HG03045 (cell line): ENCODE results near the gene BSN.

Experiments
- ATAC-seq: cut with Tn5 transposase; IDR thresholded peaks from one replicate; pipeline ENCODE4 v1.9.1; 2021; ENCODE audit warnings: mild to moderate bottlenecking, moderate library complexity; ENCODE audit not compliant: unreplicated experiment

The BSN gene, protein sequence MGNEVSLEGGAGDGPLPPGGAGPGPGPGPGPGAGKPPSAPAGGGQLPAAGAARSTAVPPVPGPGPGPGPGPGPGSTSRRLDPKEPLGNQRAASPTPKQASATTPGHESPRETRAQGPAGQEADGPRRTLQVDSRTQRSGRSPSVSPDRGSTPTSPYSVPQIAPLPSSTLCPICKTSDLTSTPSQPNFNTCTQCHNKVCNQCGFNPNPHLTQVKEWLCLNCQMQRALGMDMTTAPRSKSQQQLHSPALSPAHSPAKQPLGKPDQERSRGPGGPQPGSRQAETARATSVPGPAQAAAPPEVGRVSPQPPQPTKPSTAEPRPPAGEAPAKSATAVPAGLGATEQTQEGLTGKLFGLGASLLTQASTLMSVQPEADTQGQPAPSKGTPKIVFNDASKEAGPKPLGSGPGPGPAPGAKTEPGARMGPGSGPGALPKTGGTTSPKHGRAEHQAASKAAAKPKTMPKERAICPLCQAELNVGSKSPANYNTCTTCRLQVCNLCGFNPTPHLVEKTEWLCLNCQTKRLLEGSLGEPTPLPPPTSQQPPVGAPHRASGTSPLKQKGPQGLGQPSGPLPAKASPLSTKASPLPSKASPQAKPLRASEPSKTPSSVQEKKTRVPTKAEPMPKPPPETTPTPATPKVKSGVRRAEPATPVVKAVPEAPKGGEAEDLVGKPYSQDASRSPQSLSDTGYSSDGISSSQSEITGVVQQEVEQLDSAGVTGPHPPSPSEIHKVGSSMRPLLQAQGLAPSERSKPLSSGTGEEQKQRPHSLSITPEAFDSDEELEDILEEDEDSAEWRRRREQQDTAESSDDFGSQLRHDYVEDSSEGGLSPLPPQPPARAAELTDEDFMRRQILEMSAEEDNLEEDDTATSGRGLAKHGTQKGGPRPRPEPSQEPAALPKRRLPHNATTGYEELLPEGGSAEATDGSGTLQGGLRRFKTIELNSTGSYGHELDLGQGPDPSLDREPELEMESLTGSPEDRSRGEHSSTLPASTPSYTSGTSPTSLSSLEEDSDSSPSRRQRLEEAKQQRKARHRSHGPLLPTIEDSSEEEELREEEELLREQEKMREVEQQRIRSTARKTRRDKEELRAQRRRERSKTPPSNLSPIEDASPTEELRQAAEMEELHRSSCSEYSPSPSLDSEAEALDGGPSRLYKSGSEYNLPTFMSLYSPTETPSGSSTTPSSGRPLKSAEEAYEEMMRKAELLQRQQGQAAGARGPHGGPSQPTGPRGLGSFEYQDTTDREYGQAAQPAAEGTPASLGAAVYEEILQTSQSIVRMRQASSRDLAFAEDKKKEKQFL (N-terminal part only)

DNA sequence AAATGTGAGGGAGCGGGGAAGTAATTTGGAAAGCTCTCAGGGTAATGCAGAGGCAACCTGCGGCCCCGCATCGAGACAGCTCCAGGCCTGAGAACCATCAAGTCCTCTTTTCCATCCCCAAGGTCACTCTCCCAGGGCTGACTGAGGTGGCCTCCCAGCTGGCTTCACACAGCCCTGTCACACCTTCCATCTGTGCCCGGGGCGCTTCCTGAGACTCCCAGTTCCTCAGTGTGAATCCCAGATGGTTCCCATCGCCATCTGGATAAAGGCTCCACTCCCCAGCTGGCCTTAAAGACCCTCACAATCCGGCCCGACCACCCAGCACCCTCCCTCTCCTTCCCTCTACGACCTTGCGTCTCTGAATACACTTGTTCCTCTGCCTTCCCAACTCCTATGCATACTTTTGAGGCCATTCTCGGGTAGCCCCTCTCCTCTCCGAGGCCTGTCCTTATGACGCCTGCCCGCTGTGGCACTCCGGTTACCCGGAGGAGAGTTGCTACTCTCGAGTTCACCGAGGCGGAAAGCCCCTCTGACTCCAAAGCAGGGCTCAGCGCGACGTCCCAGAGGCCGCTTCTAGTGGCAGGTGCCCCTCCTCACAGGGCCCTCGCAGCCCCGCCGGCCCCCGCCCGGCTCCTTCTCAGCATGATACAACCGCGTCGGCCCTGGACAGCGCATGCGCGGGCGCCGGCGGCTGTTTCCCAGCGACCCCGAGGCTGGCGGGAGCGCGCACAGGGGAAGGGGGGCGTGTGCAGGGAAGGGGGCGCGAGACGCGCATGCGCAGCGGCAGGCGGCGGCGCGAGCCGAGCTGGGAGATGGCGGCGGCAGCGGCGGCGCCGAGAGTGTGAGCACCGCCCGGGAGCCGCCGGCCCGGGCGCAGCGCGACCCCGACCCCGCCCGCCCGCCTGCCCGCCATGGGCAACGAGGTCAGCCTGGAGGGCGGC, at the start of gene BSN:
TSS of gene BSN (plus strand) at position 786 of the 941 bp plus-strand sequence. CDS start at position 912, 126 bp downstream.
- peak; percentile 82 for ATAC-seq

GRCh38 chr3:49506906-49507305, 47.4 kb upstream of the BSN start:
- no peak for ATAC-seq

DNA sequence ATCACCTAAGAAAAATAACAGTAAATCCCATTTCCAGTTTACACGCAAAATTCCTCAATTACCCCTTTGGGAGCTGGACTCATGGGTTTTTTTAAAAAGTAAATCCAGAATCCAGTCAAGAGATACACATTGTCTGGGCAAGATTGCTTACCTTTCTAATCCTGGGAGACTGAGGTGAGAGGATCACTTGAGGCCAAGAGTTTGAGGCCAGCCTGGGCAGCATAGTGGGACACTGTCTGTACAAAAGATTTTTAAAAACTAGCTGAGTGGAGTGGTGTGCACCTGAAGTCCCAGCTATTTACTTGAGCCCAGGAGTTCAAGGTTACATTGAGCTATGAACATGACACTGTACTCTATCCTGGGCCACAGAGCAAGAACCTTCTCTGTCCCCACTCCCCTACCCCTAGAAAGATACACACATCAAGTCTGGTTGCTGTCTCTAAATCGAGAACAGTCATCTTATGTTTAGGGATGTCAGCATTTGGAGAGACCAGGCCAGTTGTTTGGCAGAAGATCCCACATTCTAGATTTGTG, 45.2 kb upstream of the BSN start:
- ATAC-seq, result no peak

DNA sequence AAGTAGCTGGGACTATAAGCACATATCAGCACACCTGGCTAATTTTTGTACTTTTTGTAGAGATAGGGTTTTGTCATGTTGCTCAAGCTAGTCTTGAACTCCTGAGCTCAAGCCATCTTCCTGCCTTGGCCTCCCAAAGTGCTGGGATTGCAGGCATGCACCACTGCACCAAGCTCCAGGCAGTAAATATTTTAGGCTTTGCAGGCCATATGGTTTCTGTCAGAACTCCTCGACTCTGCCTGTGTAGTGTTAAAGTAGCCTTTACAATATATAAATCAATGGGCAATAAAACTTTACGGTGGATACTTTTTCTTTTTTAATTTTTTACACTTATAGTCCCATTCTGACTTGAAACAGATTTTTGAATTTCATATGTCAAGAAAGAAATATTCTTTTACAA, 42.6 kb upstream of the BSN start:
- ATAC-seq, result no peak

- no peak for ATAC-seq
Measured at GRCh38 chr3:49512781-49513355, 41.4 kb upstream of the BSN start.

GRCh38 chr3:49513494-49514124, 40.7 kb upstream of the BSN start:
- no peak for ATAC-seq

- no peak for ATAC-seq
Measured at GRCh38 chr3:49518016-49518415, 36.3 kb upstream of the BSN start.

DNA sequence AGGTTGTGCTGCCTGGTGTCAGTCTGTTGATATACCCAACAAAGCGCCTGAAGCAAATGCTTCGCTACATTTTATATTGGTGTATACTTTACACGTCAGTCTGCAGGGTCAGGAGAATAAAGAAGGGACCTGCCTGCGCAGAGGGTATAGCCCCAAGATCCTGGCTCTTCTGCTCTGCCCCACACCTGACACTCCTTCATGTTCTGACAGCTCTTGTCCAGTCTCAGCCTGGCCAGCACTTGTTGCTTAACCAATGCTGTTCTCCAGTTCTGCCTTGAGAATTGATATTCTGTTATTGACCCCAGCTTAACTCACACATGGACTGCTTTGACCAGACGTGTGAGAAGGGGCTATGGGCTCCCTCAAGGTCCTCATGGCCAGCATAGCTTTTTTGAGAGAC, 35.8 kb upstream of the BSN start:
- no peak for ATAC-seq

- ATAC-seq, result no peak
Measured at GRCh38 chr3:49519296-49519695, 35.0 kb upstream of the BSN start.

DNA sequence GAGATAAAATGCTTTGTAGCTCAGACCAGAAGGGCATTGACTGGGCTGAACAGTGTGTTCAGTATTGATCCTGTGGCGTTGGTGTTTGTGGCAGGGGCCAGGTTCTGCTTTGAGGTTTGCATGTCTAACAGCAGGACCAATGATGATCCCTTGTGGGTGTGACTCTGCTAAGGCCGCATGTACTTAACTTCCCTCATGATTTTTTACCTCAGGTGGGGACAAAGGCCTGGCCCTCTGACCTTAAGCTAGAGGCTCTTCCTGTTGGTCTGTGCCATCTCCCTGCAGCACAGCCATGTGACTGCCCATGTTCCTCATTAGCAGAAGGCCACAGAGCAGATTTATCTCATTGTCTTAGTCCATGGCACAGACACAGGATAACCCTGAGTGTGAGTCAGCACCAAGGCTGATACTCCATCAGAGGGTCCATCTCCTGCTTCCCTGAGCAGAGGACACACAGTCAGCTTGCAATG, 34.3 kb upstream of the BSN start:
- ATAC-seq, result no peak

- ATAC-seq, result no peak
Measured at GRCh38 chr3:49523756-49524747, 30.2 kb upstream of the BSN start.

GRCh38 chr3:49529567-49529966, 24.7 kb upstream of the BSN start:
- ATAC-seq, result no peak

GRCh38 chr3:49530231-49530630, 24.0 kb upstream of the BSN start:
- ATAC-seq, result no peak

DNA sequence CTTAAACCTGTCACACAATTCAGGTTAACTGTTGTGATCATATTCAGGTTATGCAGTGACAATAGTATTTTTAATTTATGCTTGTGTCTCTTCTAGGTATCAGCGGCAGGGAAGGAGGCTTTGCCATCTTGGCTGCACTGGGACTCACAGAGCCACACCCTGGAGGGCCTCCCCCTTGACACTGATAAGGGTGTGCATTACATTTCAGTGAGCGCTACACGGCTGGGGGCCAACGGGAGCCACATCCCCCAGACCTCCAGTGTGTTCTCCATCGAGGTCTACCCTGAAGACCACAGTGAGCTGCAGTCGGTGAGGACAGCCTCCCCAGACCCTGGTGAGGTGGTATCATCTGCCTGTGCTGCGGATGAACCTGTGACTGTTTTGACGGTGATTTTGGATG, 23.6 kb upstream of the BSN start:
- ATAC-seq, result no peak

DNA sequence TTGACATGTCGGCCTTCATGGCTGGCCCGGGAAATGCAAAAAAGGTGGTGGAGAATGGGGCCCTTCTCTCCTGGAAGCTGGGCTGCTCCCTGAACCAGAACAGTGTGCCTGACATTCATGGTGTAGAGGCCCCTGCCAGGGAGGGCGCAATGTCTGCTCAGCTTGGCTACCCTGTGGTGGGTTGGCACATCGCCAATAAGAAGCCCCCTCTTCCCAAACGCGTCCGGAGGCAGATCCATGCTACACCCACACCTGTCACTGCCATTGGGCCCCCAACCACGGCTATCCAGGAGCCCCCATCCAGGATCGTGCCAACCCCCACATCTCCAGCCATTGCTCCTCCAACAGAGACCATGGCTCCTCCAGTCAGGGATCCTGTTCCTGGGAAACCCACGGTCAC, 23.1 kb upstream of the BSN start:
- no peak for ATAC-seq

DNA sequence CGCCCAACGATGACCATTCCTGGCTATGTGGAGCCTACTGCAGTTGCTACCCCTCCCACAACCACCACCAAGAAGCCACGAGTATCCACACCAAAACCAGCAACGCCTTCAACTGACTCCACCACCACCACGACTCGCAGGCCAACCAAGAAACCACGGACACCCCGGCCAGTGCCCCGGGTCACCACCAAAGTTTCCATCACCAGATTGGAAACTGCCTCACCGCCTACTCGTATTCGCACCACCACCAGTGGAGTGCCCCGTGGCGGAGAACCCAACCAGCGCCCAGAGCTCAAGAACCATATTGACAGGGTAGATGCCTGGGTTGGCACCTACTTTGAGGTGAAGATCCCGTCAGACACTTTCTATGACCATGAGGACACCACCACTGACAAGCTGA, 22.6 kb upstream of the BSN start:
- ATAC-seq, result no peak

DNA sequence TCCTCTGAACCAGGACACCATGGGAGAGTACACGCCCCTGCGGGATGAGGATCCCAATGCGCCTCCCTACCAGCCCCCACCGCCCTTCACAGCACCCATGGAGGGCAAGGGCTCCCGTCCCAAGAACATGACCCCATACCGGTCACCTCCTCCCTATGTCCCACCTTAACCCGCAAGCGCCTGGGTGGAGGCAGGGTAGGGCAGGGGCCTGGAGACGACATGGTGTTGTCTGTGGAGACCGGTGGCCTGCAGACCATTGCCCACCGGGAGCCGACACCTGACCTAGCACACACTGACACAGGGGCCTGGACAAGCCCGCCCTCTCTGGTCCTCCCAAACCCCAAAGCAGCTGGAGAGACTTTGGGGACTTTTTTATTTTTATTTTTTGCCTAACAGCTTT, 21.2 kb upstream of the BSN start:
- ATAC-seq, result no peak
